Peyer's patch (tissue), 4 donors: Measurements from ENCODE around the gene CHML. TPM values are rescaled to one million over a fixed set of nuclear protein-coding genes. Genes with fewer than 3 reads are reported as not detected.

ENCODE experiments used
- DNase-seq, 3 donors: peaks; one replicate each; pipeline ENCODE4 v3.0.0-alpha.2; 2017 to 2019
- H3K27ac ChIP-seq, 4 donors: fragments of 200-600 bp; sonication (generic); one replicate each; pipeline ENCODE4 v1.5.1; 2016 to 2019
- H3K27me3 ChIP-seq, 2 donors: fragments of 200-600 bp; sonication (generic); one replicate each; pipeline ENCODE4 v1.5.1; 2019
- H3K36me3 ChIP-seq, 3 donors: fragments of 200-600 bp; sonication (generic); one replicate each; pipeline ENCODE4 v1.5.1; 2016 to 2019
- H3K4me1 ChIP-seq, 4 donors: fragments of 200-600 bp; sonication (generic); one replicate each; pipeline ENCODE4 v1.5.1; 2016 to 2019
- H3K4me3 ChIP-seq, 4 donors: fragments of 200-600 bp; sonication (generic); 1 replicate in 3 of 4; 2 replicates in 1 of 4; pipeline ENCODE4 v1.5.1; 2016 to 2019; ENCODE audit warnings: mild to moderate bottlenecking in 1 of 4
- H3K9me3 ChIP-seq, 4 donors: fragments of 200-600 bp; sonication (generic); one replicate each; pipeline ENCODE4 v1.5.1; 2016 to 2019; ENCODE audit warnings: mild to moderate bottlenecking in 1 of 4
- POLR2A ChIP-seq, 2 donors: fragments of 450-650 bp; IDR thresholded peaks; one replicate each; pipeline ENCODE4 v1.5.1; 2017; ENCODE audit warnings: antibody characterized with exemption in 2 of 2, mild to moderate bottlenecking in 2 of 2, moderate library complexity in 2 of 2
- total RNA-seq, 4 donors: library from RNA; depleted of rRNA; stranded (reverse); fragments of >200 nt; gene quantifications; one replicate each; pipeline ENCODE4 v1.1.0, GENCODE V29; 2016
- TF ChIP-seq, protein P1 (sequence below), 6 experiments: fragments of 450-650 bp in 4 of 6; fragments of 200-600 bp in 2 of 6; sonication (generic) in 1 of 6; IDR thresholded peaks; one replicate each; pipeline ENCODE4 v1.5.1; 2017 to 2019; ENCODE audit warnings: antibody characterized with exemption in 6 of 6, mild to moderate bottlenecking in 3 of 6, moderate library complexity in 1 of 6

CHML gene
- total RNA-seq, 4 donors from 2014 or later = 6.6 to 11.0 (median 9.1) TPM

- Histone ChIP-seq H3K36me3 (no peaks in the 10 kb centered on the region), H3K27ac (no peak overlapping the region), H3K9me3 (no peaks in the 10 kb centered on the region), H3K4me1 (no peaks in the 10 kb centered on the region), H3K27me3 (no peaks in the 10 kb centered on the region), H3K4me3 (no peak overlapping the region)
- DNase-seq = no peak
- no peak for TF ChIP-seq POLR2A (IDR thresholded peaks at IDR 0.05)
- TF ChIP-seq, protein P1, sequence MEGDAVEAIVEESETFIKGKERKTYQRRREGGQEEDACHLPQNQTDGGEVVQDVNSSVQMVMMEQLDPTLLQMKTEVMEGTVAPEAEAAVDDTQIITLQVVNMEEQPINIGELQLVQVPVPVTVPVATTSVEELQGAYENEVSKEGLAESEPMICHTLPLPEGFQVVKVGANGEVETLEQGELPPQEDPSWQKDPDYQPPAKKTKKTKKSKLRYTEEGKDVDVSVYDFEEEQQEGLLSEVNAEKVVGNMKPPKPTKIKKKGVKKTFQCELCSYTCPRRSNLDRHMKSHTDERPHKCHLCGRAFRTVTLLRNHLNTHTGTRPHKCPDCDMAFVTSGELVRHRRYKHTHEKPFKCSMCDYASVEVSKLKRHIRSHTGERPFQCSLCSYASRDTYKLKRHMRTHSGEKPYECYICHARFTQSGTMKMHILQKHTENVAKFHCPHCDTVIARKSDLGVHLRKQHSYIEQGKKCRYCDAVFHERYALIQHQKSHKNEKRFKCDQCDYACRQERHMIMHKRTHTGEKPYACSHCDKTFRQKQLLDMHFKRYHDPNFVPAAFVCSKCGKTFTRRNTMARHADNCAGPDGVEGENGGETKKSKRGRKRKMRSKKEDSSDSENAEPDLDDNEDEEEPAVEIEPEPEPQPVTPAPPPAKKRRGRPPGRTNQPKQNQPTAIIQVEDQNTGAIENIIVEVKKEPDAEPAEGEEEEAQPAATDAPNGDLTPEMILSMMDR (IDR thresholded peaks at IDR 0.05) = no peak
Observed at GRCh38 chr1:241654019-241654418, 13.8 kb upstream of the CHML start.

DNA sequence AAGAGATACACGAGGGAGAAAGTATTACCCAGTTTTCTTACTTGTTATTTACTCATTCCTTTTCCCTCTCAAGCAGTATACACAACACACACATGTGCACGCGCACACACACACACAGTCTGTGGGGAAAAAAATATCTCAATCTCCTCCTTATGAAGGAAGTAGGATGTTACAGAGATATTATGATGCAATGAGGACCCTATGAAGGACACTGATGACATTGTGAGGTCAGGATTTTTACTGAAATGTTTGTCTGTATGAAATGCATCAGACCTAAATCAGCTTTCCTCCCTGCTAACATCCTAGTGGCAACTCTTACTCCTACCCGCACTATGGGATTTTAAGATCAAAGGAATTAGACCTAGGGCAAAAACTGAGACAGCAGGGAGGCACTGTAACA lies 11.8 kb upstream of the CHML start, which contains the start of gene WDR64:
Gene WDR64 (plus strand): TSS at position 270 of the 400 bp plus-strand sequence. CDS start 204 bp downstream, outside the sequence.
- TF ChIP-seq, protein P1 (IDR thresholded peaks at IDR 0.05) = no peak
- TF ChIP-seq POLR2A (IDR thresholded peaks at IDR 0.05) = no peak
- no peaks in the 10 kb centered on the region for H3K9me3 ChIP-seq
- H3K36me3 ChIP-seq = no peaks in the 10 kb centered on the region
- no peak for DNase-seq
- H3K4me1 ChIP-seq = no peaks in the 10 kb centered on the region
- H3K4me3 ChIP-seq = no peak within 1 kb of the TSS
- H3K27me3 ChIP-seq = no peaks in the 10 kb centered on the region
- no peak within 1 kb of the TSS for H3K27ac ChIP-seq

GRCh38 chr1:241648159-241648558 lies 8.0 kb upstream of the CHML start:
- H3K27ac ChIP-seq = no peak overlapping the region
- H3K4me1 ChIP-seq = no peaks in the 10 kb centered on the region
- no peak for DNase-seq
- H3K27me3 ChIP-seq = no peaks in the 10 kb centered on the region
- no peak for TF ChIP-seq POLR2A (IDR thresholded peaks at IDR 0.05)
- TF ChIP-seq, protein P1 (IDR thresholded peaks at IDR 0.05) = no peak
- H3K4me3 ChIP-seq = no peak overlapping the region
- no peaks in the 10 kb centered on the region for H3K9me3 ChIP-seq
- no peaks in the 10 kb centered on the region for H3K36me3 ChIP-seq

GRCh38 chr1:241647658-241648057 lies 7.5 kb upstream of the CHML start:
- Histone ChIP-seq H3K27ac (no peak overlapping the region), H3K4me3 (no peak overlapping the region), H3K9me3 (no peaks in the 10 kb centered on the region), H3K27me3 (no peaks in the 10 kb centered on the region), H3K4me1 (no peaks in the 10 kb centered on the region), H3K36me3 (no peaks in the 10 kb centered on the region)
- DNase-seq = no peak
- TF ChIP-seq POLR2A (IDR thresholded peaks at IDR 0.05) = no peak
- TF ChIP-seq, protein P1 (IDR thresholded peaks at IDR 0.05) = no peak

- Histone ChIP-seq H3K27me3 (no peaks in the 10 kb centered on the region), H3K27ac (no peak overlapping the region), H3K4me1 (no peaks in the 10 kb centered on the region), H3K4me3 (no peak overlapping the region), H3K9me3 (no peaks in the 10 kb centered on the region), H3K36me3 (no peaks in the 10 kb centered on the region)
- no peak for TF ChIP-seq POLR2A (IDR thresholded peaks at IDR 0.05)
- TF ChIP-seq, protein P1 (IDR thresholded peaks at IDR 0.05) = no peak
- DNase-seq = no peak
Observed at GRCh38 chr1:241646201-241646600, 6.0 kb upstream of the CHML start.

DNA sequence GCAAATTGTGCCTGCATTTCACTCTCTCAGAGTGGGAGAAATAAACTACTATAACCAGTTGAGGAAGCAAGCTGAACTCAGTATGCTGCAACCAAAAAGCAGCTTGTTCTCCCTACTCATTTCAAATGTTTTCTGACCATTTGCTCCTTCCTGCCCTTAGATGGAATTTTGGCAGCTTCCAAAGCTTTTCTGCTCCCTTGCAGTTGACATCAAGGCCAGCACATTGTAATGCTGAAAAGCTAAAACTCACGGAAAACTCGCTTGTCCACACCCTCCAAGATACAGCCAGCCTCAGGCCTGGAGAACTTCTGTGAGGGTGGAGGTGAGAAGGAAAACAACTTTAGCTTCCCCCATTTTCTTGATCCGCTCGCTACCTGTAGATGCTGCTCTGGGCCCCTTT lies 5.0 kb upstream of the CHML start:
- Histone ChIP-seq H3K4me1 (peaks cover 0 to 5% (median 0%) of the 10 kb centered on the region in 4 donors), H3K4me3 (no peak overlapping the region), H3K36me3 (no peaks in the 10 kb centered on the region), H3K27me3 (no peaks in the 10 kb centered on the region), H3K27ac (no peak overlapping the region), H3K9me3 (no peaks in the 10 kb centered on the region)
- TF ChIP-seq, protein P1 (IDR thresholded peaks at IDR 0.05) = no peak
- TF ChIP-seq POLR2A (IDR thresholded peaks at IDR 0.05) = no peak
- no peak for DNase-seq
